ENCODE results near the gene SIAH2.

Gene SIAH2

DNA sequence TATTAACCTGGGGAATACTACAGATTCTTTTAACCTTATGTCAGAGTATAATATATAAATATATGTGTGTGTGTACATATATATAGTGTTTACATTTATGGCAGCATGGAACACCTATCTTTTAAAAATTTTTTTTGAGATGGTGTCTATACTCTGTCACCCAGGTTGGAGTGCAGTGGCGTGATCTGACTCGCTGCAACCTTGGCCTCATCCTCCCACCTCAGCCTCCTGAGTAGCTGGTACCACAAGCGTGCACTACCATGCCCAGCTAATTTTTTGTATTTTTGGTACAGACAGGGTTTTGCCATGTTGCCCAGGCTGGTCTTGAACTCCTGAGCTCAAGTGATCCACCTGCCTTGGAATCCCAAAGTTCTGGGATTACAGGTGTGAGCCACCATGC, 40.7 kb downstream of the SIAH2 start:
- peaks cover 0 to 9% (median 9%) of the 10 kb centered on the region in 5 donors for H3K4me1 ChIP-seq (ENCODE audit: control insufficient read depth in 5 of 5, insufficient read depth in 5 of 5, low read length in 5 of 5)
- H3K36me3 ChIP-seq (ENCODE audit: control insufficient read depth in 5 of 5, insufficient read depth in 5 of 5, low read length in 5 of 5) = no peaks in the 10 kb centered on the region
- H3K4me3 ChIP-seq (ENCODE audit: low read depth in 1 of 5, low read length in 5 of 5) = no peak overlapping the region
- no peak overlapping the region for H3K27ac ChIP-seq (ENCODE audit: low read depth, low read length)
- H3K27me3 ChIP-seq (ENCODE audit: control insufficient read depth in 5 of 5, insufficient read depth in 4 of 5, low read length in 5 of 5) = no peaks in the 10 kb centered on the region
- no peaks in the 10 kb centered on the region for H3K9me3 ChIP-seq (ENCODE audit: control insufficient read depth in 5 of 5, low read length in 5 of 5)
- no peak overlapping the region for H3K9ac ChIP-seq (ENCODE audit: low read length in 5 of 5)

DNA sequence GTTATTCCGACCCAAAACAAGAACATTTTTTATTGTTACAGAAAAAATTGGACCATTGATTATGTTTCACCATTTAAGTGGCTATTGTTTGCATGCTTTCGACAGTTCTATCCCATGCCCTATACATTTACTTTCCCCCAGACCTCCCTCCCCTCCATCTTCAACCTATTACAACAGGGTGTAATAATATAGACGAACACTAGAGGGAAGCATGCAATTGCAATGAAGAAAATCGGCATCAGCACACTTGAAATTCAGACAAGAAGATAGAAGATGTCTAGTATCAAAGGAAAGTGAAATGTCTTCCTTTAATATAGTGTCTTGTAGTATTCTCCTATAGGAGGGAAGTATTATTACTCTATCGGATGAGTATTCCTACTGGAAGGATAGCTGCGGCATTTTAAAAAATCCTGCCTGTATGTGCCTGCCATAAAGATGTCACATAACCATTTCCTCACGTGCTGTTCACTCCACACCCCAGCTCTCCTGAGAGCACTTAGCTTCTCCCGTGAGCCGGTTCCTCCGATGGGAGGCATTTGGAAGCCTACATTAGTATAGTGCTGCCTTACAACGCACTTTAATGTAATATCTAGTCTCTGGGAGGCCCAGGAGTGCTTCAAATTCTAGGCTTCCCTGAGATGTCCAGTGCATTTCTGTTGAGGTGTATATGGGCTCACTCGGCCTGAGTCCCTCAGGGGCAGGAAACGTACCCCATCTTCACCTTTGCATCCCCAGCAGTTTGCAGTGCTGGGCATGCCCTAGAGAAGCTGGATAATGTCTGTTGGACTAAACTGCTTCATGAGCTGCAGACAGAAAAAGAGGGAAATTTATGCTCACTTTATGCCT, 41.5 kb downstream of the SIAH2 start:
- no peaks in the 10 kb centered on the region for H3K9me3 ChIP-seq (ENCODE audit: control insufficient read depth in 5 of 5, low read length in 5 of 5)
- H3K4me3 ChIP-seq (ENCODE audit: low read depth in 1 of 5, low read length in 5 of 5) = no peak overlapping the region
- H3K36me3 ChIP-seq (ENCODE audit: control insufficient read depth in 5 of 5, insufficient read depth in 5 of 5, low read length in 5 of 5) = no peaks in the 10 kb centered on the region
- no peaks in the 10 kb centered on the region for H3K27me3 ChIP-seq (ENCODE audit: control insufficient read depth in 5 of 5, insufficient read depth in 4 of 5, low read length in 5 of 5)
- no peak overlapping the region for H3K9ac ChIP-seq (ENCODE audit: low read length in 5 of 5)
- no peak overlapping the region for H3K27ac ChIP-seq (ENCODE audit: low read depth, low read length)
- H3K4me1 ChIP-seq (ENCODE audit: control insufficient read depth in 5 of 5, insufficient read depth in 5 of 5, low read length in 5 of 5) = peaks cover 0 to 5% (median 4%) of the 10 kb centered on the region in 5 donors

DNA sequence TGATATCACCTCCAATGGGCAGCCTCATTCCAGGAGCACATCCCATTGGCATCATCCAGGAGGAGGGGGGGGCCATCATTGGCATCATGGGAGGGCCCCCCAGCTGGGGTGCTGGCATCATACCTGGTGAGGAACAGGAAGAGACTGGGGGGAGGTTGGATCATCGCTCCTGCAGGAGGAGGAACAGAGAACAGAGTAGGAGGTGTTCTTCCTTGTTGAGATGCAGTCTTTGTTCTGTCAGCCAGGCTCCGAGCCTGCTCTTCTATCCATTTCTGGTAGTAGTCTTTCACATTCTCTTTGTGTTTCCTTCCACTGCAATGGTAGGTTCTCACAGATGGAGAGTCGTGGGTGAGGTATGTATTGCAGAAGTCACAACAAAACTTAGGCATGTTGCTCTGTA, 42.5 kb downstream of the SIAH2 start:
- Histone ChIP-seq H3K27ac (ENCODE audit: low read depth, low read length) (no peak overlapping the region), H3K9me3 (ENCODE audit: control insufficient read depth in 5 of 5, low read length in 5 of 5) (no peaks in the 10 kb centered on the region), H3K9ac (ENCODE audit: low read length in 5 of 5) (no peak overlapping the region), H3K4me3 (ENCODE audit: low read depth in 1 of 5, low read length in 5 of 5) (no peak overlapping the region), H3K4me1 (ENCODE audit: control insufficient read depth in 5 of 5, insufficient read depth in 5 of 5, low read length in 5 of 5) (peaks cover 0 to 5% (median 4%) of the 10 kb centered on the region in 5 donors), H3K36me3 (ENCODE audit: control insufficient read depth in 5 of 5, insufficient read depth in 5 of 5, low read length in 5 of 5) (no peaks in the 10 kb centered on the region), H3K27me3 (ENCODE audit: control insufficient read depth in 5 of 5, insufficient read depth in 4 of 5, low read length in 5 of 5) (no peaks in the 10 kb centered on the region)

DNA sequence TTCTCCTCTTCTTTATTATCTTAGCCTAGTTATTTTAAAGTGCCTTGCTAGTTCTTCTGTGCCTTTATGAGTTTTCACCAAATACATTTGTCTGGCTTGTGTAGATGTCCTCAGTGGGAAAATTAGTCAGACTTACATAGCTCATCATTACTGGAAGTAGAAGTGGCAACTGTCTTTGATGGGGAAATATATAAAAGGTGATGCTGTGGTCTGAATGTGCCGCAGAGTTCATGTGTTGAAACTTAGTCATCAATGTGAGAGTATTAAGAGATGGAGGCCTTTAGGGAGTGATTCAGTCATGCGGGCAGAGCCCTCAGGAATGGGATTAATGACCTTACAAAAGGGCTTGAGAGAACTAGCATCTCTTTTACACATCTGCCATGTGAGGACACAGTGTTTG, 52.9 kb downstream of the SIAH2 start:
- Histone ChIP-seq H3K27ac (ENCODE audit: low read depth, low read length) (no peak overlapping the region), H3K4me3 (ENCODE audit: low read depth in 1 of 5, low read length in 5 of 5) (no peak overlapping the region), H3K9me3 (ENCODE audit: control insufficient read depth in 5 of 5, low read length in 5 of 5) (no peaks in the 10 kb centered on the region), H3K4me1 (ENCODE audit: control insufficient read depth in 5 of 5, insufficient read depth in 5 of 5, low read length in 5 of 5) (no peaks in the 10 kb centered on the region), H3K36me3 (ENCODE audit: control insufficient read depth in 5 of 5, insufficient read depth in 5 of 5, low read length in 5 of 5) (peaks cover 0 to 4% (median 0%) of the 10 kb centered on the region in 5 donors), H3K27me3 (ENCODE audit: control insufficient read depth in 5 of 5, insufficient read depth in 4 of 5, low read length in 5 of 5) (no peaks in the 10 kb centered on the region), H3K9ac (ENCODE audit: low read length in 5 of 5) (no peak overlapping the region)

DNA sequence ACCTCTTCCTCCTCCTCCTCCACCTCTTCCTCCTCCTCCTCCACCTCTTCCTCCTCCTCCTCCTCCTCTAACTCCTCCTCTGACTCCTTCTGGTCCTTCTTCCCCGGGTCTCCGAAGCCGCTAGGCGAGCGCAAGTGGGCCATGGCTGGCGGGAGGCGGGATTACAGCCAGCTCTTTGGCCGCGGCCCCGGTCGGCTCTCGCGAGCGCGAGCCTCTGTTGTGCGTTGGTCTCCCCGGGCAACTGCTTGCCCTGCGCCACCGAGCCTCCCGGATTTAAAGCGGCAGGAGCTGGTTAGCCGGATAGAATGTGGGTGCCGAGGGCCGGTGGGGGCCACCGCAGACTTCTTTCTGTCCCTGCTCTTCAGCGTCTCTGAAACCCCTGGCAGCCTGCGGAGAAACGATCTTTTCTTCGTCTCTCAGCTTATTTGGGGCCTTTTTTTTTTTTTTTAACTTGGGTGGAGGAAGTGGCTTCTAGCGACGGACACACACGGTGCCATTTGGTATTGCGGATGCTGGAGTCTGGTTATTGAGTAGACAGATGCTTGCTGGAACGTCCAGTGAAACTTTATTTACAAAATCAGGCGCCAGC, 59.1 kb downstream of the SIAH2 start, which contains the start of gene ERICH6:
Gene ERICH6 (minus strand): TSS at position 165 of the 589 bp plus-strand sequence. CDS start 22 bp downstream, at position 143.
- no peaks in the 10 kb centered on the region for H3K9me3 ChIP-seq (ENCODE audit: control insufficient read depth in 5 of 5, low read length in 5 of 5)
- peaks cover 0 to 14% (median 10%) of the 10 kb centered on the region in 5 donors for H3K4me1 ChIP-seq (ENCODE audit: control insufficient read depth in 5 of 5, insufficient read depth in 5 of 5, low read length in 5 of 5)
- peak within 1 kb of the TSS; percentile 68 to 95 (median 83) for H3K4me3 ChIP-seq (ENCODE audit: low read depth in 1 of 5, low read length in 5 of 5)

DNA sequence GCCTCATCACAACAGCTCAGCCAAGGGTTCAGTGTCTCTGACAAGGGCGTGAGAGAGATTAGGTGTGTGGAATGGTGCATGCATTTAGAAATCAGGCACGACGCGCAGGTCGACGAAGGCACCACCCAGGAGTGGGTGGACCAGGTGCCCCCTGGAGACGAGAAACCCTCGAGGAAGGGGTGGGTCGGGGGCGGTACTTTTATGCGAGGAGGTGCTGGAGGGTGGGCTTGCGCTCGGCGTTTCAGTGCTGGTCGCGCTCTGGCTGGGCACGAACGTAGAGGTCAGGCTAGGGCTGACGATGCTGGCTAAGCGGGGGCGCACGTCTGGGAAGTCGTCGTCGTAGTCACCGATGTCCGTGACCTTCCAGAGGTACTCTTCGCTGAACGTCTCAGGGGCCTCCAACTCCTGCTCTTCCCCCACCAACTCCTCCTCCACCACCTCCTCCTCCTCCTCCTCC, 59.6 kb downstream of the SIAH2 start:
- peaks cover 0 to 14% (median 10%) of the 10 kb centered on the region in 5 donors for H3K4me1 ChIP-seq (ENCODE audit: control insufficient read depth in 5 of 5, insufficient read depth in 5 of 5, low read length in 5 of 5)
- peak overlapping the region in 4 of 5 donors; percentile 42 to 86 (median 80) for H3K9ac ChIP-seq (ENCODE audit: low read length in 5 of 5)
- no peaks in the 10 kb centered on the region for H3K9me3 ChIP-seq (ENCODE audit: control insufficient read depth in 5 of 5, low read length in 5 of 5)
- H3K27ac ChIP-seq (ENCODE audit: low read depth, low read length) = peak overlapping the region; percentile 57
- H3K4me3 ChIP-seq (ENCODE audit: low read depth in 1 of 5, low read length in 5 of 5) = peak overlapping the region; percentile 68 to 95 (median 83)
- H3K36me3 ChIP-seq (ENCODE audit: control insufficient read depth in 5 of 5, insufficient read depth in 5 of 5, low read length in 5 of 5) = no peaks in the 10 kb centered on the region
- H3K27me3 ChIP-seq (ENCODE audit: control insufficient read depth in 5 of 5, insufficient read depth in 4 of 5, low read length in 5 of 5) = no peaks in the 10 kb centered on the region

More for the DNA sequence above, 59.1 kb downstream of the SIAH2 start, which contains the start of gene ERICH6:
- Histone ChIP-seq H3K36me3 (ENCODE audit: control insufficient read depth in 5 of 5, insufficient read depth in 5 of 5, low read length in 5 of 5) (no peaks in the 10 kb centered on the region), H3K27ac (ENCODE audit: low read depth, low read length) (peak within 1 kb of the TSS; percentile 57), H3K27me3 (ENCODE audit: control insufficient read depth in 5 of 5, insufficient read depth in 4 of 5, low read length in 5 of 5) (no peaks in the 10 kb centered on the region), H3K9ac (ENCODE audit: low read length in 5 of 5) (peak within 1 kb of the TSS; percentile 48 to 87 (median 82))

DNA sequence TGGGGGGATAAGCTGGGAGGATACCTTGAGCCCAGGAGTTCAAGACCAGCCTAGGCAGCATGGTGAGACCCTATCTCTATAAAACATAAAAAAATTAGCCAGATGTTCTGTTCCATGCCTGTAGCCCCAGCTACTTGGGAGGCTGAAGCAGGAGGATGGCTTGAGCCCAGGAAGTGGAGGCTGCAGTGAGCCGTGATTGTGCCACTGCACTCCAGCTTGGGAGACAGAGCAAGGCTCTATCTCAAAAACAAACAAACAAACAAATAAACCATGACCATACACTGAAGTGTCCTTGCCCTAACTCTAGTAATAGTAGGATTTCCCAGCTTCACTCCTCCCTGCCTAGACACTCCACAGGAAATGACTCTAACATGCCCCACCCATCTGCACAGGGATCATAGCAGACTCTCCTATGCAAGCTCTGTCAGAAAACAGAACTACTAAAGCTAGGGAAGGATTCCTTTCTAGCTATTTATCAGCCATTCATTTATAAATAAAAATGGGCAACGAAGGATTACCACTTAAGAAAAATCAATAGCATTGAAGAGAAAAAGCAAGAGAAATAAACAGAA, 63.8 kb downstream of the SIAH2 start:
- Histone ChIP-seq H3K36me3 (ENCODE audit: control insufficient read depth in 5 of 5, insufficient read depth in 5 of 5, low read length in 5 of 5) (no peaks in the 10 kb centered on the region), H3K9ac (ENCODE audit: low read length in 5 of 5) (no peak overlapping the region), H3K4me3 (ENCODE audit: low read depth in 1 of 5, low read length in 5 of 5) (no peak overlapping the region), H3K27ac (ENCODE audit: low read depth, low read length) (no peak overlapping the region), H3K9me3 (ENCODE audit: control insufficient read depth in 5 of 5, low read length in 5 of 5) (no peaks in the 10 kb centered on the region), H3K27me3 (ENCODE audit: control insufficient read depth in 5 of 5, insufficient read depth in 4 of 5, low read length in 5 of 5) (no peaks in the 10 kb centered on the region), H3K4me1 (ENCODE audit: control insufficient read depth in 5 of 5, insufficient read depth in 5 of 5, low read length in 5 of 5) (peaks cover 0 to 11% (median 6%) of the 10 kb centered on the region in 5 donors)

DNA sequence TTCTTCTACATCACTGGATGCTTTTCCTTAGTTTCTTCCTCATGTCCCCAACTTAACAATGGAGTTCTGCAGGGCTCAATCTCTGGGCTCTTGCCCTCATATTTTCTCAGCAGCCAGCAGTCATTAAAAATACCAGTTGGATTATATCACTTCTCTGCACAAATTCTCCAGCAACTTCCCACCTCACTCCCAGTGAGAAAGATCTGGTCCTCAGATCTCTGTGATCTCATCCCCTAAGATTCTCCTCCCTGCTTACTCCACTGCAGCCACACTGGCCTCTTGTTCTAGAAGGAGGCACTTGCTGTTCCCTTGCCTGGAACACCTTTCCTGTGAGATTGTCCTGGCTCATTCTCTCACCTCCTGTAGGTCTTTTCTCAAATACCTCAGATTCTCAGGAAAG, 65.3 kb downstream of the SIAH2 start:
- H3K4me3 ChIP-seq (ENCODE audit: low read depth in 1 of 5, low read length in 5 of 5) = no peak overlapping the region
- no peaks in the 10 kb centered on the region for H3K4me1 ChIP-seq (ENCODE audit: control insufficient read depth in 5 of 5, insufficient read depth in 5 of 5, low read length in 5 of 5)
- no peaks in the 10 kb centered on the region for H3K27me3 ChIP-seq (ENCODE audit: control insufficient read depth in 5 of 5, insufficient read depth in 4 of 5, low read length in 5 of 5)
- H3K9me3 ChIP-seq (ENCODE audit: control insufficient read depth in 5 of 5, low read length in 5 of 5) = peaks cover 0 to 4% (median 0%) of the 10 kb centered on the region in 5 donors
- no peaks in the 10 kb centered on the region for H3K36me3 ChIP-seq (ENCODE audit: control insufficient read depth in 5 of 5, insufficient read depth in 5 of 5, low read length in 5 of 5)
- no peak overlapping the region for H3K27ac ChIP-seq (ENCODE audit: low read depth, low read length)
- H3K9ac ChIP-seq (ENCODE audit: low read length in 5 of 5) = no peak overlapping the region

DNA sequence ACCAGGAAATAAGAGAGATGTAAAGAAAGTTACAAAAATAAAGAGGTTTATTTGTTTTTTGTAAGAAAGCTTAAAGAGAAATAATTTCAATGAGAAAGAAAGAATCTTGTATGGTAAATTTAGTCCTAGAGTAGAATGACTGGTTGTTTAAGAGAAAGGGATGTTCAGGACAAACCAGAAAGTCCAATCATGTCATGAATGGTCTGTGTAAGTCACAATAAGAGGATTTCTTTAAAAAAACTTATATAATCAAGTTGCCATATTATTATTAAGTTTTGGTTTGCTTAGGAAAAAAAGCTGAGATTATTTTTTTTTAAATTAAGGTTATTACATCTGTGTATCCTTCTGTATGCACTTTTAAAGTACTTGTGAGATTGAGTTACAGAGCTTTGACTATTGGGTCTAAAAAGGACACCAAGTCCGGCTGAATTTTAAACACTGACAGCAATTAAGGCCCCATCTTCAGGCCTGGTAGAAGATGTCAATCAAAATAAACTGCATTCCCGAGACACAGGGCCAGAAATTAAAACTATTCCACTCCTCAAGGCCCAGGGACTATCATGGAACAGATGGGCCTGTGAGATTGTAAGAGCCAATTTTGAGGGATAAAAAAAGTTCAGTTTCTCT, 71.4 kb downstream of the SIAH2 start:
- H3K4me3 ChIP-seq (ENCODE audit: low read depth in 1 of 5, low read length in 5 of 5) = no peak overlapping the region
- H3K9ac ChIP-seq (ENCODE audit: low read length in 5 of 5) = no peak overlapping the region
- no peaks in the 10 kb centered on the region for H3K4me1 ChIP-seq (ENCODE audit: control insufficient read depth in 5 of 5, insufficient read depth in 5 of 5, low read length in 5 of 5)
- H3K9me3 ChIP-seq (ENCODE audit: control insufficient read depth in 5 of 5, low read length in 5 of 5) = peaks cover 0 to 4% (median 0%) of the 10 kb centered on the region in 5 donors
- no peaks in the 10 kb centered on the region for H3K27me3 ChIP-seq (ENCODE audit: control insufficient read depth in 5 of 5, insufficient read depth in 4 of 5, low read length in 5 of 5)
- no peaks in the 10 kb centered on the region for H3K36me3 ChIP-seq (ENCODE audit: control insufficient read depth in 5 of 5, insufficient read depth in 5 of 5, low read length in 5 of 5)
- no peak overlapping the region for H3K27ac ChIP-seq (ENCODE audit: low read depth, low read length)
